WTC11 (cell line): ENCODE results near the gene CUL9. TPM values are rescaled to one million over a fixed set of nuclear protein-coding genes. Genes with fewer than 3 reads are reported as not detected.

Experiments used
- ARID4B ChIP-seq: sonication (generic); formaldehyde crosslinking; IDR thresholded peaks from 2 replicates; pipeline ENCODE4 v1.8.0; 2023; ENCODE audit warnings: missing genetic modification reagents, mild to moderate bottlenecking, borderline replicate concordance
- ATF6 ChIP-seq: sonication (generic); formaldehyde crosslinking; IDR thresholded peaks from 2 replicates; pipeline ENCODE4 v1.8.1; 2023; ENCODE audit warnings: mild to moderate bottlenecking, missing genetic modification reagents
- E2F4 ChIP-seq: sonication (generic); formaldehyde crosslinking; IDR thresholded peaks from 2 replicates; pipeline ENCODE4 v1.8.1; 2022; ENCODE audit warnings: low read depth, mild to moderate bottlenecking, moderate library complexity, missing genetic modification reagents, borderline replicate concordance
- FOXP1 ChIP-seq: sonication (generic); formaldehyde crosslinking; IDR thresholded peaks from 2 replicates; pipeline ENCODE4 v1.8.0; 2022; ENCODE audit warnings: missing genetic modification reagents, mild to moderate bottlenecking, moderate library complexity, borderline replicate concordance
- MYBL2 ChIP-seq: sonication (generic); formaldehyde crosslinking; IDR thresholded peaks from 2 replicates; pipeline ENCODE4 v1.8.1; 2023; ENCODE audit warnings: mild to moderate bottlenecking, moderate library complexity, missing genetic modification reagents
- NFATC4 ChIP-seq: fragments of 250-450 bp; sonication (Bioruptor Pico); IDR thresholded peaks from 2 replicates; pipeline ENCODE4 v1.9.0; 2021; ENCODE audit warnings: mild to moderate bottlenecking
- NFE2L1 ChIP-seq: sonication (generic); formaldehyde crosslinking; IDR thresholded peaks from 2 replicates; pipeline ENCODE4 v1.8.1; 2023; ENCODE audit warnings: missing genetic modification reagents
- PRDM15 ChIP-seq: sonication (generic); formaldehyde crosslinking; IDR thresholded peaks from 2 replicates; pipeline ENCODE4 v1.8.0; 2022; ENCODE audit warnings: missing genetic modification reagents
- SMAD3 ChIP-seq: sonication (generic); formaldehyde crosslinking; IDR thresholded peaks from 2 replicates; pipeline ENCODE4 v1.8.0; 2022; ENCODE audit warnings: missing genetic modification reagents, mild to moderate bottlenecking, borderline replicate concordance
- USF2 ChIP-seq: sonication (generic); formaldehyde crosslinking; IDR thresholded peaks from 2 replicates; pipeline ENCODE4 v1.8.1; 2023; ENCODE audit warnings: mild to moderate bottlenecking, missing genetic modification reagents, moderate library complexity
- ZNF138 ChIP-seq: sonication (generic); formaldehyde crosslinking; conservative IDR thresholded peaks from 2 replicates; pipeline ENCODE4 v1.8.1; 2022; ENCODE audit warnings: mild to moderate bottlenecking, moderate library complexity, missing genetic modification reagents
- ZNF263 ChIP-seq: sonication (generic); formaldehyde crosslinking; IDR thresholded peaks from 2 replicates; pipeline ENCODE4 v1.8.1; 2022; ENCODE audit warnings: low read depth, mild to moderate bottlenecking, moderate library complexity, missing genetic modification reagents
- ZNF317 ChIP-seq: sonication (generic); formaldehyde crosslinking; IDR thresholded peaks from 2 replicates; pipeline ENCODE4 v1.8.1; 2023; ENCODE audit warnings: low read depth, mild to moderate bottlenecking, moderate library complexity, missing genetic modification reagents, borderline replicate concordance
- total RNA-seq: library from RNA; stranded (reverse); gene quantifications from 3 replicates; pipeline ENCODE4 v1.2.3, GENCODE V29; 2021

Gene CUL9
- total RNA-seq, 1 experiment from 2014 or later = 15.2 TPM

GRCh38 chr6:43247114-43247999 is 65.4 kb downstream of the CUL9 start (continued):
- TF ChIP-seq USF2 (CRISPR knock-in tag) (peak; percentile 33; the same call in 1 of the 2 replicates), NFATC4 (CRISPR knock-in tag) (no peak), E2F4 (no peak), ZNF138 (no peak), SMAD3 (CRISPR knock-in tag) (0 out of 2 replicates have a peak, but pooled peaks have one; percentile 53), PRDM15 (CRISPR knock-in tag) (peak; percentile 92), ZNF263 (CRISPR knock-in tag) (no peak), ARID4B (CRISPR knock-in tag) (no peak), FOXP1 (CRISPR knock-in tag) (peak; percentile 27; the same call in 1 of the 2 replicates), NFE2L1 (CRISPR knock-in tag) (0 out of 2 replicates have a peak, but pooled peaks have one; percentile 45), ZNF317 (no peak), MYBL2 (CRISPR knock-in tag) (no peak), ATF6 (CRISPR knock-in tag) (no peak)
- TF ChIP-seq, all 79 proteins: peak for 8
